Left lung (tissue), 10 donors: Measurements from ENCODE around the gene CCDC74B. TPM values are rescaled to one million over a fixed set of nuclear protein-coding genes. Genes with fewer than 3 reads are reported as not detected.
A peak's percentile ranks its signal among the peaks of the same experiment; 100 is the strongest.
"Not testable (repeated sequence)": the region's sequence is repeated elsewhere in the genome, so short reads cannot be mapped to it uniquely, and the experiment has no call there.

Source experiments
- ATAC-seq: fragments of 200-7000 bp; cut with Tn5 transposase; one replicate; pipeline ENCODE4 v1.9.1; 2020; ENCODE audit warnings: moderate library complexity
- DNase-seq, 4 donors: peaks; one replicate each; pipeline ENCODE4 v3.0.0-alpha.2; 2013 to 2020
- H3K27ac ChIP-seq, 2 donors: fragments of 200-600 bp; sonication (generic) in 1 of 2; one replicate each; pipeline versions ENCODE4 v1.5.0 to v1.8.0; 2020 to 2021
- H3K27me3 ChIP-seq, 2 donors: fragments of 200-600 bp; sonication (generic) in 1 of 2; one replicate each; pipeline versions ENCODE4 v1.5.0 to v1.8.0; 2020 to 2021
- H3K36me3 ChIP-seq, 2 donors: fragments of 200-600 bp; sonication (generic) in 1 of 2; one replicate each; pipeline versions ENCODE4 v1.5.0 to v1.8.0; 2020 to 2021
- H3K4me1 ChIP-seq, 2 donors: fragments of 200-600 bp; one replicate each; pipeline ENCODE4 v1.8.0; 2021
- H3K4me3 ChIP-seq, 2 donors: fragments of 200-600 bp; sonication (generic) in 1 of 2; one replicate each; pipeline versions ENCODE4 v1.5.0 to v1.8.0; 2020 to 2021; ENCODE audit warnings: mild to moderate bottlenecking in 1 of 2
- H3K9me3 ChIP-seq, 2 donors: fragments of 200-600 bp; sonication (generic) in 1 of 2; one replicate each; pipeline versions ENCODE4 v1.5.0 to v1.8.0; 2020 to 2021
- intact Hi-C, 2 donors: fragments of 100-400 bp; cut with DNase I; formaldehyde crosslinking; loops; one replicate each; pipeline versions ENCODE4 v1.11.2 to v1.14.2; 2022
- polyA plus RNA-seq, 6 donors: library from polyadenylated mRNA; unstranded; fragments of 120-200 nt; gene quantifications; one replicate each; pipeline ENCODE4 v1.2.1, GENCODE V29; 2013; ENCODE audit not compliant: insufficient read length in 6 of 6
- total RNA-seq, 2 donors: library from RNA; stranded (reverse); fragmentation: NEBNext Ultra II Directional; extraction: Animal tissue kit (Norgen Biotek cat#: 25700); gene quantifications; one replicate each; pipeline ENCODE4 v1.2.1, GENCODE V29; 2021
- TF ChIP-seq, protein P1 (sequence below), 2 donors: fragments of 200-600 bp; sonication (generic) in 1 of 2; IDR thresholded peaks; one replicate each; pipeline versions ENCODE4 v1.5.0 to v1.8.0; 2021; ENCODE audit warnings: antibody characterized with exemption in 2 of 2
- donor health status: DM: no; HTN: yes; CAD: no.
- donor health status: DM: no; HTN: no; CAD: no.

Gene CCDC74B
- total and polyA plus RNA-seq, 8 donors = 1.1 to 5.0 (median 4.2) TPM

- DNase-seq, ATAC-seq, H3K27me3 ChIP-seq, H3K36me3 ChIP-seq, H3K4me1 ChIP-seq, H3K9me3 ChIP-seq, intact Hi-C loops, H3K4me3 ChIP-seq, H3K27ac ChIP-seq: not testable (repeated sequence)
These were observed 7.8 kb downstream of the CCDC74B start for GRCh38 chr2:130137118-130137517.

DNA sequence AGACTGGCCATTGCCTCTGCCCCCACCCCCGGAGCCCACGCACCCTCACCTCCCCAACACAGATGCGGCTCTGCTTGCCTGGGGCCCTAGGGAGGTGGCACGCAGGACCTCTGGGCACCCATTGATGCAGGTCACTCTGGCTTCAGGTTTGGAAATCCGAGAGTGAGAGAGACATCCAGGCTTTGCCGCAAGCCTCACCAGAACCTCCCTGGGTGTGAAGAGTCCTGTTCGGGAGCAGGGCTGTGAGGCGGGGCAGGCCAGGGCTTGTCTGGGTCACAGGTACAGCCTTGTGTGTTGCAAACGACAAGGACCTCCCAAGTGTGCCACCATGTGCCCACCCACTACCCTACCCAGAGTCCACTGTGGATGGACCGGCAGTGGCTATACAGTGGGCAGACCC, 8.4 kb downstream of the CCDC74B start:
- H3K4me3 ChIP-seq, ATAC-seq, H3K36me3 ChIP-seq, H3K27me3 ChIP-seq, H3K27ac ChIP-seq, intact Hi-C loops, DNase-seq, H3K4me1 ChIP-seq, H3K9me3 ChIP-seq: not testable (repeated sequence)

GRCh38 chr2:130135692-130136541, 9.0 kb downstream of the CCDC74B start:
- no peak overlapping the region for H3K4me3 ChIP-seq
- no peaks in the 10 kb centered on the region for H3K36me3 ChIP-seq
- intact Hi-C loops = no loop called here
- no peaks in the 10 kb centered on the region for H3K4me1 ChIP-seq
- no peaks in the 10 kb centered on the region for H3K9me3 ChIP-seq
- no peak overlapping the region for H3K27ac ChIP-seq
- ATAC-seq (no peak), DNase-seq (peak in 1 of 4 donors; percentile 68)
- peaks cover 0 to 5% of the 10 kb centered on the region in 2 donors for H3K27me3 ChIP-seq
- TF ChIP-seq, protein P1, sequence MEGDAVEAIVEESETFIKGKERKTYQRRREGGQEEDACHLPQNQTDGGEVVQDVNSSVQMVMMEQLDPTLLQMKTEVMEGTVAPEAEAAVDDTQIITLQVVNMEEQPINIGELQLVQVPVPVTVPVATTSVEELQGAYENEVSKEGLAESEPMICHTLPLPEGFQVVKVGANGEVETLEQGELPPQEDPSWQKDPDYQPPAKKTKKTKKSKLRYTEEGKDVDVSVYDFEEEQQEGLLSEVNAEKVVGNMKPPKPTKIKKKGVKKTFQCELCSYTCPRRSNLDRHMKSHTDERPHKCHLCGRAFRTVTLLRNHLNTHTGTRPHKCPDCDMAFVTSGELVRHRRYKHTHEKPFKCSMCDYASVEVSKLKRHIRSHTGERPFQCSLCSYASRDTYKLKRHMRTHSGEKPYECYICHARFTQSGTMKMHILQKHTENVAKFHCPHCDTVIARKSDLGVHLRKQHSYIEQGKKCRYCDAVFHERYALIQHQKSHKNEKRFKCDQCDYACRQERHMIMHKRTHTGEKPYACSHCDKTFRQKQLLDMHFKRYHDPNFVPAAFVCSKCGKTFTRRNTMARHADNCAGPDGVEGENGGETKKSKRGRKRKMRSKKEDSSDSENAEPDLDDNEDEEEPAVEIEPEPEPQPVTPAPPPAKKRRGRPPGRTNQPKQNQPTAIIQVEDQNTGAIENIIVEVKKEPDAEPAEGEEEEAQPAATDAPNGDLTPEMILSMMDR (IDR thresholded peaks at IDR 0.05) = no peak

- H3K4me3 ChIP-seq, H3K27me3 ChIP-seq, DNase-seq, H3K27ac ChIP-seq, H3K36me3 ChIP-seq, H3K9me3 ChIP-seq, H3K4me1 ChIP-seq, ATAC-seq, intact Hi-C loops: not testable (repeated sequence)
These were observed 15.6 kb downstream of the CCDC74B start, which contains the start of gene POTEF for GRCh38 chr2:130129120-130129829. TSS of gene POTEF (minus strand) at chr2:130129222. CDS start at chr2:130120515, 8,707 bp downstream.

- H3K36me3 ChIP-seq, H3K27me3 ChIP-seq, ATAC-seq, H3K4me3 ChIP-seq, H3K9me3 ChIP-seq, DNase-seq, H3K27ac ChIP-seq, H3K4me1 ChIP-seq, intact Hi-C loops: not testable (repeated sequence)
These were observed 16.4 kb downstream of the CCDC74B start for GRCh38 chr2:130128464-130128863.

DNA sequence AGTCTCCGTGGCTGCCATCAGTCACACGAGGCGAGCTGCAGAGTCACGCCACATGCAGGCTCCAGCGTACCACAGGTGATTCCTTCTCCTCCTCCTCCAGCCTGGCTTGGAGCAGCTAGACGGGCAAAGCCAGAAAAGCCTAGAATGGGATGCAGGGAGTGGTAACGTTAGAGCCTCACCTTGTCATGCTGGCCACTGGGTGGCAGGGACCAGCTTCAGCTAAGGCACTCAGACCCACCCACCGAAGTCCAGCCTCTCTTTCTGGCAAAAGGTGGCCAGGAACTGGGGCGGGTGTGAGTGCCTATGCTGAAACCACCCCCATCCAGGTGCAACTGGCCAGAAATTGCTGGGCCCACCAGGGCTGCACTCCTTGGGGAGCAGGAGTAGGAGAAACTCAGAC, 17.2 kb downstream of the CCDC74B start:
- intact Hi-C loops, DNase-seq, H3K9me3 ChIP-seq: not testable (repeated sequence)

DNA sequence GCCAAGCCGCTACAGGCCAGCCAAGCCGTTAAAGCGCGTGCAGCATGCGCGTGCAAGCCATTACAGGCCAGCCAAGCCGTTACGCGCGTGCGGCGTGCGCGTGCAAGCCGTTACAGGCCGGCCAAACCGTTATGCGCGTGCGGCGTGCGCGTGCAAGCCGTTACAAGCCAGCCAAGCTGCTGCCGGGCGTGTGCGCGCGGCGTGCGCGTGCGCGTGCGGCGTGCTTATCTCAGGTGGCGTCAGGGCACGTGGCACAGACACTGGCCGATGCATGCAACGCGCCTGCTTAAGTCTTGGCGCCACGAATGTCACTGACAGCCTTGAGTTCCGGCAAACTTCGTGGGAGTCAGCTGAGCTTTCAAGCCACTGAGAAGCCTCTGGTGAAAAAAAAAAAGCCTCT, 24.0 kb downstream of the CCDC74B start:
- H3K27me3 ChIP-seq, H3K4me3 ChIP-seq, H3K9me3 ChIP-seq, DNase-seq, H3K4me1 ChIP-seq, H3K36me3 ChIP-seq, H3K27ac ChIP-seq, intact Hi-C loops, ATAC-seq: not testable (repeated sequence)

More for the DNA sequence above, 17.2 kb downstream of the CCDC74B start:
- not testable (repeated sequence) for ATAC-seq, H3K36me3 ChIP-seq, H3K4me3 ChIP-seq, H3K27ac ChIP-seq, H3K4me1 ChIP-seq, H3K27me3 ChIP-seq

DNA sequence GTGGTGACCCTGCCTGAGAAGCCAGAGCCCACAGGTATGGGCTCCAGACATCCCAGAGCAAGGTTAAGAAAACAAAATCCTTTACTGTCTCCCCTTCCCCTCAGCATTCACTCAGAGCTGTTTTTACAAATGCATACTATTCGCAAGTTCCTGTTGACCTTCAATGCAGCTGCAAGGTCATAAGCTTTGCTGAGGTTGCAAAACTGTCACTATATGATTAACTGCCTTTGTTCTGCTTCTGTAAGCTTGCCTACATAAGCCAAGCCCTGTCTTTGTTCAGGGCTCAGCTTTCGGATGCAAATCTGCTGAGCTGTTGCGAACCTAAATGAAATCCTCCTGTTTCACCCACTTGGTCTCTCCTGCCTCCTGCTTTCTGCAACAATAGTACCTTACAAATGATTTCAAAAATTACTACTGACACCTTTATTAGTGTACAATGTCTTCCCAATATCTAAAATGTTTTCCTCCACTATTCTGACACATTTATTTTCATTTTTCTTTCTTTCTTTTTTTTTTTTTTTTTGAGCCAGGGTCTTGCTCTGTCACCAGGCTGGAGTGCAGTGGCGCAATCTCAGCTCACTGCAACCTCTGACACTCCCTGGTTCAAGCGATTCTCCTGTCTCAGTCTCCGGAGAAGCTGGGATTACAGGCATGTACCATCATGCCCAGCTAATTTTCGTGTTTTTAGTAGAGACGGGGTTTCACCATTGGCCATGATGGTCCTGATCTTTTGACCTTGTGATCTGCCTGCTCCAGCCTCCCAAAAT, 42.1 kb downstream of the CCDC74B start:
- ATAC-seq = not testable (repeated sequence)

More for the DNA sequence above, 42.1 kb downstream of the CCDC74B start:
- H3K27me3 ChIP-seq, H3K4me3 ChIP-seq, H3K9me3 ChIP-seq, H3K27ac ChIP-seq, intact Hi-C loops, H3K36me3 ChIP-seq, DNase-seq, H3K4me1 ChIP-seq: not testable (repeated sequence)

Other genes with a start within 250 kb of the CCDC74B start
- not detected for gene RAB6C, start 165.4 kb downstream of the CCDC74B start, total RNA-seq
- under 1 TPM; 0.09 to 0.78 (median 0.26) TPM for gene RAB6C, start 165.4 kb downstream of the CCDC74B start, polyA plus RNA-seq
- not detected for gene POTEF, start 15.9 kb downstream of the CCDC74B start, total RNA-seq
- under 1 TPM in 5 of 6 donors, not detected in 1; 0.06 to 0.47 (median 0.17) TPM for gene POTEF, start 15.9 kb downstream of the CCDC74B start, polyA plus RNA-seq
- gene SMPD4, start 36.5 kb upstream of the CCDC74B start, total RNA-seq = 10 to 100 TPM; 37.9 to 44.8 TPM
- 10 to 100 TPM; 60.7 to 82.4 (median 63.7) TPM for gene SMPD4, start 36.5 kb upstream of the CCDC74B start, polyA plus RNA-seq
- 100 to 1,000 TPM; 151 to 178 TPM for gene MZT2B, start 37.1 kb upstream of the CCDC74B start, total RNA-seq
- 100 to 1,000 TPM in 3 of 6 donors, 10 to 100 TPM in 3; 67.7 to 168 (median 94.0) TPM for gene MZT2B, start 37.1 kb upstream of the CCDC74B start, polyA plus RNA-seq
- gene TUBA3E, start 53.3 kb upstream of the CCDC74B start, total RNA-seq = not detected
- gene TUBA3E, start 53.3 kb upstream of the CCDC74B start, polyA plus RNA-seq = under 1 TPM in 2 of 6 donors, not detected in 4; 0.14 to 0.20 TPM
- gene IMP4, start 197.8 kb upstream of the CCDC74B start, total RNA-seq = 10 to 100 TPM; 52.3 to 82.2 TPM
- gene IMP4, start 197.8 kb upstream of the CCDC74B start, polyA plus RNA-seq = 10 to 100 TPM; 29.2 to 40.6 (median 32.2) TPM
- gene PTPN18, start 210.9 kb upstream of the CCDC74B start, total RNA-seq = 10 to 100 TPM; 66.7 to 74.7 TPM
- 10 to 100 TPM; 35.1 to 42.4 (median 37.7) TPM for gene PTPN18, start 210.9 kb upstream of the CCDC74B start, polyA plus RNA-seq